Measurements from ENCODE around the gene SLC35E2B. TPM values are rescaled to one million over a fixed set of nuclear protein-coding genes. Genes with fewer than 3 reads are reported as not detected.

The SLC35E2B gene
- total RNA-seq, 1 donor from 2014 or later = 45.1 TPM

- Histone ChIP-seq H3K27me3 (ENCODE audit: insufficient read depth, low read length) (no peaks in the 10 kb centered on the region), H2AFZ (ENCODE audit: low read depth, low read length) (no peak overlapping the region), H3K27ac (ENCODE audit: low read depth, low read length) (no peak overlapping the region), H3K4me1 (ENCODE audit: insufficient read depth, low read length) (peaks cover 7% of the 10 kb centered on the region), H4K20me1 (ENCODE audit: insufficient read depth, low read length) (peaks cover 67% of the 10 kb centered on the region), H3K79me2 (ENCODE audit: insufficient read depth, low read length) (peaks cover 84% of the 10 kb centered on the region), H3K36me3 (ENCODE audit: insufficient read depth, low read length) (no peaks in the 10 kb centered on the region), H3K4me2 (ENCODE audit: low read length) (no peak overlapping the region), H3K4me3 (ENCODE audit: insufficient read depth, low read depth, low read length) (no peak overlapping the region), H3K9me3 (ENCODE audit: insufficient read depth, low read depth, low read length) (no peaks in the 10 kb centered on the region), H3K9ac (ENCODE audit: low read length) (no peak overlapping the region)
- no peak overlapping the region for H3K4me3 Mint-ChIP-seq (ENCODE audit: unreplicated experiment)
- H3K27ac Mint-ChIP-seq (ENCODE audit: unreplicated experiment) = peak overlapping the region; percentile 72
- H3K27me3 Mint-ChIP-seq (ENCODE audit: low read depth, unreplicated experiment) = no peaks in the 10 kb centered on the region
- H3K9me3 Mint-ChIP-seq (ENCODE audit: unreplicated experiment) = no peaks in the 10 kb centered on the region
- H3K4me1 Mint-ChIP-seq (ENCODE audit: low read depth, unreplicated experiment) = peaks cover 20% of the 10 kb centered on the region
- TF ChIP-seq CTCF (IDR thresholded peaks at IDR 0.05; ENCODE audit: insufficient read depth, low read depth, low read length) (no peak), EZH2 (IDR thresholded peaks at IDR 0.05; ENCODE audit: insufficient read depth, low read length) (no peak)
- peaks cover 4% of the 10 kb centered on the region for H3K36me3 Mint-ChIP-seq (ENCODE audit: low read depth, unreplicated experiment)
- no peak for FAIRE-seq
- DNase-seq (ENCODE audit: low read depth) = no peak
Observed at GRCh38 chr1:1683104-1683905, 9.3 kb downstream of the SLC35E2B start.

- no peak for FAIRE-seq
- no peak for DNase-seq (ENCODE audit: low read depth)
- no peak overlapping the region for H2AFZ ChIP-seq (ENCODE audit: low read depth, low read length)
- H3K4me2 ChIP-seq (ENCODE audit: low read length) = no peak overlapping the region
- no peaks in the 10 kb centered on the region for H3K9me3 Mint-ChIP-seq (ENCODE audit: unreplicated experiment)
- no peak overlapping the region for H3K4me3 Mint-ChIP-seq (ENCODE audit: unreplicated experiment)
- no peak for TF ChIP-seq EZH2 (IDR thresholded peaks at IDR 0.05; ENCODE audit: insufficient read depth, low read length)
- no peak for TF ChIP-seq CTCF (IDR thresholded peaks at IDR 0.05; ENCODE audit: insufficient read depth, low read depth, low read length)
- H3K4me1 ChIP-seq (ENCODE audit: insufficient read depth, low read length) = peaks cover 3% of the 10 kb centered on the region
- peaks cover 2% of the 10 kb centered on the region for H3K36me3 Mint-ChIP-seq (ENCODE audit: low read depth, unreplicated experiment)
- no peak overlapping the region for H3K4me3 ChIP-seq (ENCODE audit: insufficient read depth, low read depth, low read length)
- no peak overlapping the region for H3K27ac ChIP-seq (ENCODE audit: low read depth, low read length)
- H3K4me1 Mint-ChIP-seq (ENCODE audit: low read depth, unreplicated experiment) = peaks cover 14% of the 10 kb centered on the region
- H3K27me3 Mint-ChIP-seq (ENCODE audit: low read depth, unreplicated experiment) = no peaks in the 10 kb centered on the region
- no peaks in the 10 kb centered on the region for H3K27me3 ChIP-seq (ENCODE audit: insufficient read depth, low read length)
- H3K27ac Mint-ChIP-seq (ENCODE audit: unreplicated experiment) = peak overlapping the region; percentile 53
- H4K20me1 ChIP-seq (ENCODE audit: insufficient read depth, low read length) = peaks cover 63% of the 10 kb centered on the region
- no peaks in the 10 kb centered on the region for H3K36me3 ChIP-seq (ENCODE audit: insufficient read depth, low read length)
- H3K9me3 ChIP-seq (ENCODE audit: insufficient read depth, low read depth, low read length) = no peaks in the 10 kb centered on the region
- H3K9ac ChIP-seq (ENCODE audit: low read length) = no peak overlapping the region
- peaks cover 74% of the 10 kb centered on the region for H3K79me2 ChIP-seq (ENCODE audit: insufficient read depth, low read length)
Observed at GRCh38 chr1:1680912-1681273, 11.7 kb downstream of the SLC35E2B start.
